GM18498 (cell line): Measurements from ENCODE around the gene NPY.

Source experiments
- ATAC-seq: cut with Tn5 transposase; IDR thresholded peaks from one replicate; pipeline ENCODE4 v1.9.1; 2021; ENCODE audit warnings: mild to moderate bottlenecking, moderate library complexity; ENCODE audit not compliant: unreplicated experiment

Gene NPY

GRCh38 chr7:24312588-24312987 lies 28.6 kb downstream of the NPY start:
- ATAC-seq, result no peak

DNA sequence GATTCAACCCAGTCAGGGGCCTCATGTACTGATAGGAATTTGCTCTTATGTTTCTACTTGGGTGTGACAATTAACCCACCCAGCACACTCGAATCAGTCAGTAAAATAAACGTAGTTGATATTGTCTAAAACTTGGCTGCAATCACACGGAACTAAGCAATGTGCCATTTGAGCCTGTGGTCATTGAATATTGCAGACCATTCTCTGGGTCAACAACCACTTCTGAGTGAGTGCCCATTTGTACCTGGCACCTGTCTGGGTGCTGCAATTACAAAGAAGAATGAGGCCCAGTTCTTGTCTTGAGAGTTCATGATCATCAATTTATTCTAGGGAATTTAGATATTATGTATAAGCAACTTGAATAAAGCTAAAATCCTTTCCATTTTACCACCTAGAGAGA lies 29.8 kb downstream of the NPY start:
- no peak for ATAC-seq

DNA sequence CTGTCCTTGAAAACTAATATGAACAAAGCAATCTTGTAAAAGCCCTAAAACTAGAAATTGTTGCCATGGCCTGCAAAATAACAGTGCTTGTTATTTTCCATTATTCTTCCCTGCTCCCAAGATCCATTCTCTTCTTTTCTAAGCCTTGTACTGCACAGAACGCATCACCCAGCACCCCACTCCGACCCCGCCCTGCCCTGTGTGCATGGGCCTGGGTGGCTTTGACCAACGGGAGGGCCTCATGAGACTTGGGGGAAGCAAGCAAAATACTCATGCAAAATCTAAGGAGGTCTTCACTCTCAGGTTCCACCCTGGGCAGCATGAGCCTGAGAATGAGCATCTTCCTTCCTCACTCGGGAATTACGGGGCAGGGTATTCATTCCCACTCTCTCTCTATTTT lies 32.4 kb downstream of the NPY start:
- ATAC-seq, result no peak

GRCh38 chr7:24318326-24318725 lies 34.3 kb downstream of the NPY start:
- ATAC-seq, result no peak

DNA sequence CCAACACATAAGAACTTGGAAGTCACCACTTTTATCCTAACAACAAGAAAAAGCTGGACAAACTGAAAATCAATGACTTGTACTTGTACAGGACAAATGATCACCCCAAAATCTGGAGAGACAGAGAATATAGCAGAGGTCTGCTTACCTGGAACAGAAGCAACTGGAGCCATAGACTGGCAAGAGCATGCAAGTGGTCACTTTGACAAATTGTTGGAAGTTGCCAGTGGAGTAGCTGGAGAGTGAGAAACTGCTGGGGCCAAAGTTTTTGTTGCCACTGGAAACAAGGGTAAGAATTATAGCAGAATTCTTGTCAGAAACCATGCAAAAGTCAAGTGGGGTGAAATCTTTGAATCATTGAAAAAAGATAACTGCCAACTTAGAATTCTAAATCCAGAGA lies 35.2 kb downstream of the NPY start:
- ATAC-seq, result no peak

GRCh38 chr7:24323961-24324480 lies 40.0 kb downstream of the NPY start:
- no peak for ATAC-seq

- peak; percentile 85 for ATAC-seq
These were observed 41.7 kb downstream of the NPY start for GRCh38 chr7:24325708-24326107.

DNA sequence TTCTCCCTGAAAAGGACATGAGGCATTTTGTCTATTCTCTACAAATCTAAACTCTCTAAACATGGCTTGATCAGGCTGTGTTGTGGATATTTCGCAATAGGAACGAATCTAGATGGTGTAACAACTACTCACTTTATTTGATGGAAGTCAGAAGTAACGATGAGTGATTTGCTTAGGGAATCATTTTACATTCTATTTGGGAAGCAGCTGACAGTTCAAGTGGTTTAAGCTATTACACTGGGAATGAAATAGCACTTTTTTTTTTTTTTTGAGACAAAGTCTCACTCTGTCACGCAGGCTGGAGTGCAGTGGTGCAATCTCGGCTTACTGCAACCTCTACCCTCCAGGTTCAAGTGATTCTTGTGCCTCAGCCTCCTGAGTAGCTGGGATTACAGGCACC lies 44.1 kb downstream of the NPY start:
- ATAC-seq, result no peak

DNA sequence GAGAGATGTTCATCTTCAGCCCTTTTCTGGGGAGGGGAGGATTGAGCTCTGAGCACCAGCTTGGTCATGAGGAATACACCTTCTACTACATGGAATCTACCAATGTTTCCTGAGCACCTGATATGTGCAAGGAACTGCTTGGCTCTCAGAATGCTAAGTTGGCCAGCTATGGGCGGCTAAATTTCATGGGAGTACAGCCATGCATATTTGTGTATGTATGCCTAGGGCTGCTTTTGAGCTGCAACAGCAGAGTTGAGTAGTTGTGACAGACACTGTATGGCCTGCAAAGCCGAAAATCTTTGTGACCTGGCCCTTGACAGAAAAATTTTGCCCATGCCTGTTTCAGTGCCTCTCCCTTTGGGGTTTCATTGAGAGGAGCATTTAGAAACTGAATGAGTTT lies 44.9 kb downstream of the NPY start:
- ATAC-seq, result no peak

GRCh38 chr7:24334012-24334411 lies 50.0 kb downstream of the NPY start:
- ATAC-seq, result no peak

- ATAC-seq, result no peak
These were observed 50.6 kb downstream of the NPY start for GRCh38 chr7:24334627-24335026.

DNA sequence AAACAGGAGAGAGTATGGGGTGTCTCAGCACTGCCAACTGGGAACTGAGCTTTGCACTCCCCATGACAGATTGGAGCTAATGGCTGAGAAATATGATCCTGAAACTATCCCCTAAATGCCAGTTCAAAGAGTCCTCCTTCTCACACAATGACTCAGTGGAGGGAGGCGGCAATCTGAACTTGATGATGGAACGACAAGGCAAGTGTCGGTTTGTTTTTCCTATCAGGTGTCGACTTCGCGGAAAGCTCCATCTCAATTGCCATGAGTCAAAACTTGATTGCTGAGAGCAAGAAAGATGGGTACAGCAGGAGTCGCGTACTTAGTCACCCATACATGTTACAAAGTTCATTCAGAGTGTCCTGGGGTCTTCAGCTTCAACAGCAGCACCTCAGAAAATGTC lies 52.5 kb downstream of the NPY start:
- no peak for ATAC-seq

DNA sequence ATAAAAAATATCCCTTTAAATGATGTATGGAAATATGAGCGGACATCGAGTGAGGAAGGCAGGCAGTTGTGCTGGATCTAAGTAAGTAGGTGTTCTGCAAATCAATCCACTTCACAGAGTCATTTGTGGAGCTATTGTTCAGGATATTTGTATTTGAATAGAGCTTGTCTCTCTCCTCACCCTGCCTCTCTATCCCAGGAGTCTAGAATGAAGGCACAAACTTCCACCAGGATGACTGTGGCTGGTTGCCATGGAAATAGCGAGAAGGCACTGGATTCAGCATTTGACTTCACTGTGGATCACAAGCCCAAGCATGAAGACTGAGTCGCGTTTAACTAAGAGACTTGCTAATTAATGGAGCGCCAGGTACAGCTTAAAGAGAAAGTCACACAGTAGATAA lies 53.2 kb downstream of the NPY start:
- ATAC-seq, result no peak

GRCh38 chr7:24339575-24339974 lies 55.6 kb downstream of the NPY start:
- no peak for ATAC-seq

GRCh38 chr7:24340727-24341126 lies 56.7 kb downstream of the NPY start:
- no peak for ATAC-seq
